ENCODE results near the gene NANOS1.

The NANOS1 gene

GRCh38 chr10:119055472-119055871 is 26.0 kb downstream of the NANOS1 start:
- DNase-seq (ENCODE audit: low read depth in 1 of 2, low spot score in 1 of 2), result no peak

GRCh38 chr10:119058010-119058409 is 28.5 kb downstream of the NANOS1 start:
- DNase-seq (ENCODE audit: low read depth in 1 of 2, low spot score in 1 of 2), result no peak

- DNase-seq (ENCODE audit: low read depth in 1 of 2, low spot score in 1 of 2), result no peak
Measured at GRCh38 chr10:119059557-119059956, 30.0 kb downstream of the NANOS1 start.

GRCh38 chr10:119060107-119060506 is 30.6 kb downstream of the NANOS1 start:
- DNase-seq (ENCODE audit: low read depth in 1 of 2, low spot score in 1 of 2), result no peak

- DNase-seq (ENCODE audit: low read depth in 1 of 2, low spot score in 1 of 2), result no peak
Measured at GRCh38 chr10:119061352-119061751, 31.8 kb downstream of the NANOS1 start.

DNA sequence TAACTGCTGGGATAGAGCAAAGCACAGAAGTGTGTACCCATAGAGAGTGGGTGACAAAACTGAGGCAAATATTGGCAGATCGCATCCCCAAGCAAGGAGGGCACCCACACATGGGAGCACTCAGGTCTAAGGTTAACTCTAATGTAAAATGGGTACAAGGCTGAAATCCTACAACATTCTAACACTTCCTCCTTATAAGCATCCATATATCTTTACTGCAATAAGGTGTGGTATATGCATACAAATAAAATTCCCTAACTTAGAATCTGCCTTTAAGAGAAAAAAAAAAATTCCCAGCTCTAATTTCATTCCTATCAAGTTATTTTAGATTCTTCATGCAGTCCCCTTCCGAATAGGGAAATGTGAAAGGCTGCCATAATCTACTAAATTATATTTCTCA is 32.4 kb downstream of the NANOS1 start:
- DNase-seq (ENCODE audit: low read depth in 1 of 2, low spot score in 1 of 2), result no peak

- DNase-seq (ENCODE audit: low read depth in 1 of 2, low spot score in 1 of 2), result no peak
Measured at GRCh38 chr10:119070395-119071165, 41.1 kb downstream of the NANOS1 start.

GRCh38 chr10:119073584-119073983 is 44.1 kb downstream of the NANOS1 start:
- no peak for DNase-seq (ENCODE audit: low read depth in 1 of 2, low spot score in 1 of 2)

DNA sequence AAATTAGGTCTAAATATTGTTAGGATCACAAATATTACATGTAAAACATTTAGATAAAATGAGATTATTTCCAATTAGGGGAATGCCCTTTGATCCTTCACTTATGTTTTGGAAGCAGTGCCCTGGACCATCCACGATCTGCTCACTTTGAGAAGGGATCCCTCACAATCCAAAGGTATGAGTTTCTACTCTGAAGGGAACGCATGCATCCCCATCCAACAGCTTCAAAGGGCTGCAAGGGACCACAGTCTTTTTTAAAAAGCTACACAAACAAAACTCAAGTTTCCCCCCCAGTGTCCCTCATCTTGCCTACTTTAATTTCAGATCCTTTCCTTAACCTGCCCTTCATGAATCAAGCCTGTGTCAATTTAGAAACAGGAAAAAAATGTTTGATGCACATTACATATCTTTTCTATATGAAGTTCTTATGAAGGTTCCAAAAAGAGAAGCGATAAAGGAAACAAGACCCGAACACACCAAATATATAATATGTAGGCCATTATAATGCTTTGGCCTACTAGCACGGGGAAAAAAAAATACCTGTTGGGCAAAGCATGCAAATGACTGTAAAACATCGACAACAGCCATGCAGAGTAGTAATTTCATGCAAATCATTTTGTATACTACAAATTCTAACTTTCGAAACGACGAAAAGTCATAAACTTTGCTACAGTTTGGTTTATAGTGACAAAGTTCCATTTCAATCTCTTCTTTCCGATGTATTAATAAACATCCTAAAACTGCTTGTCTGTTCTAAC is 49.1 kb downstream of the NANOS1 start:
- DNase-seq (ENCODE audit: low read depth in 1 of 2, low spot score in 1 of 2), result no peak

DNA sequence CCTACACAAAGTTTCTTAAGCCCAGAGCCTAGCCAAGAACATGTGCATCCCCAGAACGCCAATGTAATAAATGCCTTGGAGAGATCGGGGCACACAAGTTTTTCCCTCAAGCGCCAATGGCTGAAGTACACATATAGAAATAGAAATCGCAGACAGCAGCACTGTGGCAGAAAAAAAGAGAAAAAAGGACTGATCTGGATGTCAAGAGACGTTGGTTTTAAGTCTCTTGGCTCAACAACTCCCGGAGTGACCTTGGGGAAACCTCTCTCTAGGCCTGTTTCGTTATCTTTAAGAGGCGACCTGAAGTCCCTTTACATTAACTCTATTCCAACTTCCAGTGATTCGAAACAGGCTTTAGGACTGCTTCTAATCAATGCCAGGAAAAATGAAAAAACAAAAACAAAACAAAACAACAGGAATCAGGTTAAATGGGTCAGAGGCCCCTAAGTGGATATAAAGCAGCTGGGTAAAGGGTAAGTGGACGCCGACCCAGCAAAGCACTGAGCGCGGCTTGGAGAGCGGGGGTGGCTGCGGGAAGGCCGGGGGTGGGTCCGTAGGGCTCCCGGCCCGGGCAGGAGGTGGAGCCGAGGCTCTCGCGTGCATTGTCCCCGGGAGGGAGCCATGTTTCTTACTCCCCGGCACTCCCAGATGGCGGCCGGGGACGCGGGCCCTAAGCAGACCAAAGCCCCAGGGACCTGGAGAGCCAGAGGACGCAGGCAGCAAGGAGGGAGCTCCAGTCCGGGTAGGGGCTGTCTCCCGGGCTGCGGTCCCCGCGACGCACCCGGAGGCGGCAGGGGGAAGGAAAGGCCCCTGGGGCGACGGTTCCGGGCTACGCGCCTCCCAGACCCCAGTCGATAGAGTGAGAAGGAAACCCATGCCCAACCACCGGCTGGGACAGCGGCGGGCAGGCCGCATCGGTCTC is 50.3 kb downstream of the NANOS1 start:
- DNase-seq (ENCODE audit: low read depth in 1 of 2, low spot score in 1 of 2), result peak in 1 of 2 donors; percentile 46

DNA sequence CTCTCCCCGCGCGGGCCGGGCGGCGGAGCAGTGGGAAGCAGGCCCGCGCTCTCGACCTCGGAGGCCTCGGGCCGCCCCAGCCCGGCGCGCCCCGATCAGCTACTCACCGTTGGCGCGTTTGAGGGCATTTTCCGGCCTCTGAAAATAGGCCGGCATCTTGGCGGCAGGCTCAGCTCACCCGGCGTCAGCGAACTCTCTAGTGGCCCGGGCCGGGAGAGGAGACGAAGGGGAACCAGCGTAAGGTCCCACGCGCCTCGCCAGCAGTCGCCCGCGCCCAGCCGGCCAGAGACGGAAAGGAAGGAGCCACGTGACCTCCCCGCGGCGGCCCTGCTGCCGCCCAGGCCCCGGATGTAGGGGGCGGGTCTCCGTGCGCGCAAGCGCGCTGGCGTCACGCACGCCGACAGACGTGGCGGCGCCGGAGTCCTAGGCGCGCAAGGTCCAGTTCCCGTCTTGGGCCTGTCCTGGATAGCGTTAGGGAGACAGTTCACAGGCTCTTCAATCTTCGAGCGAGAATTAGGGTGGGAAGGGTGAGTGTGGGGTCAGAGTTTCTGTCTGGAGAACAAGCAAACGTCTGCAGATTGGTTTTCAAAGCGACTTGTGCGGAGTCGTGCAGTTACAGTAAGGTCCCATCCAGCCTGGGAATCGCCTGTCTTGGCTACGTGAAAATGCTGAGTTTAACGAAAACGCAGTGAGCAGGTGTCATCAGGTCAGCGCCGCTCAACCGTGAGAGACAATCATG is 51.2 kb downstream of the NANOS1 start, which contains the start of gene EIF3A:
EIF3A (minus strand) TSS at position 297 of the 739 bp plus-strand sequence; CDS start at position 156, 141 bp downstream.
- DNase-seq (ENCODE audit: low read depth in 1 of 2, low spot score in 1 of 2), result peak; percentile 83 to 84
